H9 (cell line): Measurements from ENCODE around the gene SCFD2. TPM values are rescaled to one million over a fixed set of nuclear protein-coding genes. Genes with fewer than 3 reads are reported as not detected.

ENCODE experiments used
- DNase-seq: peaks from one replicate; pipeline ENCODE4 v3.0.0-alpha.2; 2017
- H2AFZ ChIP-seq: one replicate; pipeline ENCODE4 v1.6.1; 2013; ENCODE audit warnings: mild to moderate bottlenecking, low read length, control low read depth, moderate library complexity
- H2AK5ac ChIP-seq: 2 replicates; pipeline ENCODE4 v1.6.1; 2013; ENCODE audit warnings: low read length, control low read depth, mixed read lengths; ENCODE audit not compliant: insufficient read length
- H2BK120ac ChIP-seq: one replicate; pipeline ENCODE4 v1.6.1; 2013; ENCODE audit warnings: low read depth, mild to moderate bottlenecking, low read length, control low read depth, inconsistent platforms; ENCODE audit not compliant: poor library complexity, severe bottlenecking
- H2BK12ac ChIP-seq: 2 replicates; pipeline ENCODE4 v1.6.1; 2013; ENCODE audit warnings: low read length, control low read depth, mixed read lengths, low read depth; ENCODE audit not compliant: insufficient read length
- H2BK15ac ChIP-seq: 2 replicates; pipeline ENCODE4 v1.6.1; 2013; ENCODE audit warnings: low read depth, low read length, control low read depth
- H2BK20ac ChIP-seq: one replicate; pipeline ENCODE4 v1.6.1; 2013; ENCODE audit warnings: low read depth, mild to moderate bottlenecking, low read length, control low read depth, inconsistent platforms; ENCODE audit not compliant: poor library complexity, severe bottlenecking
- H2BK5ac ChIP-seq: 2 replicates; pipeline ENCODE4 v1.6.1; 2013; ENCODE audit warnings: low read length, control low read depth, mixed read lengths; ENCODE audit not compliant: insufficient read length
- H3K14ac ChIP-seq: 2 replicates; pipeline ENCODE4 v1.6.1; 2013; ENCODE audit warnings: low read length, control low read depth; ENCODE audit not compliant: insufficient read depth
- H3K18ac ChIP-seq: 2 replicates; pipeline ENCODE4 v1.6.1; 2013; ENCODE audit warnings: low read depth, mild to moderate bottlenecking, mixed read lengths, low read length, control low read depth; ENCODE audit not compliant: insufficient read length
- H3K23ac ChIP-seq: 2 replicates; pipeline ENCODE4 v1.6.1; 2013; ENCODE audit warnings: low read length, control low read depth, mixed read lengths, low read depth; ENCODE audit not compliant: insufficient read length
- H3K23me2 ChIP-seq: 2 replicates; pipeline ENCODE4 v1.6.1; 2013; ENCODE audit warnings: low read depth, mild to moderate bottlenecking, mixed read lengths, low read length, control low read depth; ENCODE audit not compliant: insufficient read length, poor library complexity, severe bottlenecking
- H3K27ac ChIP-seq: 2 replicates; pipeline ENCODE4 v1.5.1; 2013; ENCODE audit warnings: low read length, control low read depth, mixed read lengths, low read depth; ENCODE audit not compliant: insufficient read length
- H3K27me3 ChIP-seq: 2 replicates; pipeline ENCODE4 v1.6.1; 2013; ENCODE audit warnings: low read length, control low read depth, inconsistent platforms; ENCODE audit not compliant: insufficient read depth
- H3K4ac ChIP-seq: 2 replicates; pipeline ENCODE4 v1.6.1; 2013; ENCODE audit warnings: low read depth, mild to moderate bottlenecking, control low read depth, inconsistent platforms, low read length, moderate library complexity
- H3K4me1 ChIP-seq: 2 replicates; pipeline ENCODE4 v1.6.1; 2013; ENCODE audit warnings: low read length, control low read depth, inconsistent platforms; ENCODE audit not compliant: insufficient read depth
- H3K4me2 ChIP-seq: 2 replicates; pipeline ENCODE4 v1.6.1; 2013; ENCODE audit warnings: low read length, control low read depth, mixed read lengths; ENCODE audit not compliant: insufficient read length, insufficient read depth
- H3K56ac ChIP-seq: 2 replicates; pipeline ENCODE4 v1.6.1; 2013; ENCODE audit warnings: low read depth, mild to moderate bottlenecking, mixed read lengths, low read length, control low read depth; ENCODE audit not compliant: insufficient read length
- H3K79me1 ChIP-seq: 2 replicates; pipeline ENCODE4 v1.6.1; 2013; ENCODE audit warnings: low read depth, mild to moderate bottlenecking, moderate library complexity, low read length, control low read depth, inconsistent platforms; ENCODE audit not compliant: insufficient read depth, poor library complexity, severe bottlenecking
- H3K79me2 ChIP-seq: 2 replicates; pipeline ENCODE4 v1.6.1; 2013; ENCODE audit warnings: low read length, control low read depth, inconsistent platforms; ENCODE audit not compliant: insufficient read depth
- H3K9ac ChIP-seq: 2 replicates; pipeline ENCODE4 v1.6.1; 2013; ENCODE audit warnings: low read length, control low read depth, mixed read lengths; ENCODE audit not compliant: insufficient read length; ENCODE audit errors: extremely low read depth
- H3K9me3 ChIP-seq: one replicate; pipeline ENCODE4 v1.6.1; 2013; ENCODE audit warnings: low read depth, low read length, inconsistent platforms; ENCODE audit not compliant: control insufficient read depth
- H3T11ph ChIP-seq: one replicate; pipeline ENCODE4 v1.6.1; 2013; ENCODE audit warnings: mild to moderate bottlenecking, low read length, control low read depth, inconsistent platforms
- H4K20me1 ChIP-seq: one replicate; pipeline ENCODE4 v1.6.1; 2013; ENCODE audit not compliant: control insufficient read depth, insufficient read length, insufficient read depth
- H4K5ac ChIP-seq: 2 replicates; pipeline ENCODE4 v1.6.1; 2013; ENCODE audit warnings: low read depth, mild to moderate bottlenecking, mixed read lengths, low read length, control low read depth; ENCODE audit not compliant: insufficient read length
- H4K8ac ChIP-seq: replicated peaks from 2 replicates; pipeline ENCODE4 v1.6.1; 2013; ENCODE audit warnings: low read length, control low read depth, mixed read lengths, low read depth; ENCODE audit not compliant: insufficient read length
- H4K91ac ChIP-seq: 2 replicates; pipeline ENCODE4 v1.6.1; 2013; ENCODE audit warnings: low read depth, mild to moderate bottlenecking, moderate library complexity, mixed read lengths, low read length, control low read depth; ENCODE audit not compliant: insufficient read length
- H3K27ac Mint-ChIP-seq, 3 experiments: 2 replicates in 2 of 3; 3 replicates in 1 of 3; pipeline ENCODE4 v1.8.0; 2020 to 2021; ENCODE audit warnings: mixed read lengths in 3 of 3, mild to moderate bottlenecking in 1 of 3, moderate library complexity in 1 of 3
- H3K27me3 Mint-ChIP-seq: 2 replicates; pipeline ENCODE4 v1.8.0; 2021; ENCODE audit warnings: low read depth, mild to moderate bottlenecking, moderate library complexity, mixed read lengths
- H3K36me3 Mint-ChIP-seq, 3 experiments: 2 replicates in 2 of 3; 3 replicates in 1 of 3; pipeline ENCODE4 v1.8.0; 2020 to 2021; ENCODE audit warnings: low read depth in 3 of 3, mixed read lengths in 3 of 3; ENCODE audit not compliant: insufficient read depth in 1 of 3
- H3K4me1 Mint-ChIP-seq, 2 experiments: 2 replicates each; pipeline ENCODE4 v1.8.0; 2020; ENCODE audit warnings: mixed read lengths in 2 of 2
- H3K4me3 Mint-ChIP-seq, 2 experiments: 2 replicates in 1 of 2; 3 replicates in 1 of 2; pipeline ENCODE4 v1.8.0; 2020 to 2021; ENCODE audit warnings: mild to moderate bottlenecking in 2 of 2, mixed read lengths in 2 of 2, moderate library complexity in 1 of 2
- H3K9me3 Mint-ChIP-seq, 2 experiments: 2 replicates in 1 of 2; 3 replicates in 1 of 2; pipeline ENCODE4 v1.8.0; 2020; ENCODE audit warnings: mild to moderate bottlenecking in 2 of 2, mixed read lengths in 2 of 2, moderate library complexity in 1 of 2
- WGBS: extraction: QIAGEN DNeasy Blood & Tissue Kit; methylation state at CpG from one replicate; pipeline ENCODE4 v1.1.7; 2013; ENCODE audit warnings: missing lambda C conversion rate, low lambda C conversion rate, mixed read lengths; ENCODE audit not compliant: insufficient read length; ENCODE audit errors: extremely low coverage; 5-methylcytosine and 5-hydroxymethylcytosine counted together
- total RNA-seq: library from RNA; stranded (reverse); gene quantifications from 2 replicates; pipeline ENCODE4 v1.2.1, GENCODE V29; 2021
- TF ChIP-seq, protein P1 (sequence below): fragments of 200-600 bp; sonication (generic); conservative IDR thresholded peaks from 3 replicates; pipeline ENCODE4 v1.8.0; 2021; ENCODE audit warnings: antibody characterized with exemption, mild to moderate bottlenecking

Gene SCFD2
- total RNA-seq, 1 experiment from 2014 or later: 10.1 TPM

DNA sequence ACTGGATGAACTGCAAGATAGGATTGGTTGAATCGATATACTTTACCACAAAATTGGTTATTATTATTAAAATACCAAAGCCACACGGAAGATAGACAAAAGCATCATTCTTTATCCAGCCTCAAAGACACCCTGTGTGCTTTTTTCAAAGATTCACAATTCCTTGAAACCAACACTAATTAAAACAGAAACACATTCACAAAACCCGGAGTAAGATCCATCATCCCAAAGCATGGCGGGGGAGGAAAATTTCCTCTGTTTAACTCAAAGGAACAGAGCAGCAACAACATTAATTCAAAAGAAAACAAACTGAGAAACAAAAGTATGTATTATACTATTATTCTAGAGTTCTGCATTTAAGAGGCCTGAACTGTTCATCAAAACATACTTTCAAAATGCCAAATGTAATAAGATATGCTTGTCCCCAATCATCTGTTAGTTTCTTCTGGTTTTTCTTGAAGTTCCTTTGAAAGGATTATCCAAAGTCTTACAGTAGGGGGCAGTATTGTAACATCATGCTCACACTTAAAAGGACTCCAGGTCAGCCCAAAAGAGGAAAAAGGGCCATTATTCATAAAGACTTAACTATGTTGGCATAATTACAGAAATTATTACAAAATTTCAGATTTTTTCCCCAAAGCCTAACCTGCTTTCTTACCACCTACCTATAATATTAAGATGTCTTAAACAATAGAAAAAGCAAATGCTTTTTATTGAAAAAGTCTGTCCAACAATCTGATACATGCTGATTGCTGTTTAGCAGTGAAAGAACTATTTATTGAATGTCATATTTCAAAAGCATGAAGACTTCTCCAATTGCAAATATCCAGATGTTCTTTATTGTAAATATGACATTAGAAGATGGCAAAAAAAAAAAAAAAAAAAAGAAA, 168.7 kb downstream of the SCFD2 start:
- H4K8ac ChIP-seq: no peak overlapping the region
- no peak overlapping the region for H2AFZ ChIP-seq
- Mint-ChIP-seq H3K27me3 (no peaks in the 10 kb centered on the region), H3K4me1 (peaks cover 0 to 3% of the 10 kb centered on the region in 2 experiments; a peak in 1 of 4 replicates), H3K9me3 (no peaks in the 10 kb centered on the region), H3K4me3 (no peak overlapping the region), H3K27ac (no peak overlapping the region), H3K36me3 (no peaks in the 10 kb centered on the region)
- H3K79me2 ChIP-seq: no peaks in the 10 kb centered on the region
- no peak overlapping the region for H4K5ac ChIP-seq
- no peak overlapping the region for H3K56ac ChIP-seq
- no peak overlapping the region for H3K27ac ChIP-seq
- H3K23me2 ChIP-seq: no peaks in the 10 kb centered on the region
- H3K23ac ChIP-seq: no peak overlapping the region
- no CpG with 5 or more reads among the region's 4 CpGs for WGBS
- no peaks in the 10 kb centered on the region for H3K4me1 ChIP-seq
- no peaks in the 10 kb centered on the region for H3K79me1 ChIP-seq
- no peak overlapping the region for H3T11ph ChIP-seq
- no peak for DNase-seq
- no peak overlapping the region for H2BK15ac ChIP-seq
- no peak overlapping the region for H2BK20ac ChIP-seq
- no peak overlapping the region for H2BK12ac ChIP-seq
- H2BK5ac ChIP-seq: no peak overlapping the region
- no peak overlapping the region for H2BK120ac ChIP-seq
- no peak overlapping the region for H3K4ac ChIP-seq
- H4K20me1 ChIP-seq: no peaks in the 10 kb centered on the region
- H3K4me2 ChIP-seq: no peak overlapping the region
- no peak overlapping the region for H4K91ac ChIP-seq
- no peak overlapping the region for H2AK5ac ChIP-seq
- H3K14ac ChIP-seq: no peak overlapping the region
- H3K18ac ChIP-seq: no peak overlapping the region
- H3K9ac ChIP-seq: no peak overlapping the region
- no peaks in the 10 kb centered on the region for H3K27me3 ChIP-seq
- H3K9me3 ChIP-seq: no peaks in the 10 kb centered on the region
- TF ChIP-seq, protein P1, sequence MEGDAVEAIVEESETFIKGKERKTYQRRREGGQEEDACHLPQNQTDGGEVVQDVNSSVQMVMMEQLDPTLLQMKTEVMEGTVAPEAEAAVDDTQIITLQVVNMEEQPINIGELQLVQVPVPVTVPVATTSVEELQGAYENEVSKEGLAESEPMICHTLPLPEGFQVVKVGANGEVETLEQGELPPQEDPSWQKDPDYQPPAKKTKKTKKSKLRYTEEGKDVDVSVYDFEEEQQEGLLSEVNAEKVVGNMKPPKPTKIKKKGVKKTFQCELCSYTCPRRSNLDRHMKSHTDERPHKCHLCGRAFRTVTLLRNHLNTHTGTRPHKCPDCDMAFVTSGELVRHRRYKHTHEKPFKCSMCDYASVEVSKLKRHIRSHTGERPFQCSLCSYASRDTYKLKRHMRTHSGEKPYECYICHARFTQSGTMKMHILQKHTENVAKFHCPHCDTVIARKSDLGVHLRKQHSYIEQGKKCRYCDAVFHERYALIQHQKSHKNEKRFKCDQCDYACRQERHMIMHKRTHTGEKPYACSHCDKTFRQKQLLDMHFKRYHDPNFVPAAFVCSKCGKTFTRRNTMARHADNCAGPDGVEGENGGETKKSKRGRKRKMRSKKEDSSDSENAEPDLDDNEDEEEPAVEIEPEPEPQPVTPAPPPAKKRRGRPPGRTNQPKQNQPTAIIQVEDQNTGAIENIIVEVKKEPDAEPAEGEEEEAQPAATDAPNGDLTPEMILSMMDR: peak; percentile 82
